HFFc6 (cell line): ENCODE measurements around the gene S100A7. TPM values are rescaled to one million over a fixed set of nuclear protein-coding genes. Genes with fewer than 3 reads are reported as not detected.

ENCODE experiments used
- DNase-seq: peaks from one replicate; pipeline ENCODE4 v3.0.0-alpha.2; 2018
- H3K27ac Mint-ChIP-seq: 2 replicates; pipeline ENCODE4 v1.8.0; 2020; ENCODE audit warnings: mild to moderate bottlenecking, mixed read lengths
- H3K27me3 Mint-ChIP-seq: 2 replicates; pipeline ENCODE4 v1.8.0; 2021; ENCODE audit warnings: mild to moderate bottlenecking, moderate library complexity, mixed read lengths; ENCODE audit not compliant: insufficient read depth
- H3K36me3 Mint-ChIP-seq: 2 replicates; pipeline ENCODE4 v1.8.0; 2021; ENCODE audit warnings: low read depth, mixed read lengths
- H3K4me1 Mint-ChIP-seq: 2 replicates; pipeline ENCODE4 v1.8.0; 2020; ENCODE audit warnings: low read depth, mixed read lengths
- H3K4me3 Mint-ChIP-seq: 2 replicates; pipeline ENCODE4 v1.8.0; 2020; ENCODE audit warnings: mild to moderate bottlenecking, moderate library complexity, mixed read lengths
- H3K9me3 Mint-ChIP-seq: 2 replicates; pipeline ENCODE4 v1.8.0; 2020; ENCODE audit warnings: mild to moderate bottlenecking, mixed read lengths
- total RNA-seq, 6 experiments: library from RNA; stranded (reverse); fragmentation: NEBNext Ultra II Directional; extraction: Animal tissue kit (Norgen Biotek cat#: 25700); gene quantifications; 2 replicates in 1 of 6; 3 replicates in 5 of 6; pipeline ENCODE4 v1.2.3, GENCODE V29; 2021
- TF ChIP-seq, protein P1 (sequence below): fragments of 200-600 bp; sonication (generic); IDR thresholded peaks from 2 replicates; pipeline ENCODE4 v1.5.0; 2021; ENCODE audit warnings: antibody characterized with exemption, mild to moderate bottlenecking

S100A7 gene
- total RNA-seq, 6 experiments from 2014 or later, result not detected

DNA sequence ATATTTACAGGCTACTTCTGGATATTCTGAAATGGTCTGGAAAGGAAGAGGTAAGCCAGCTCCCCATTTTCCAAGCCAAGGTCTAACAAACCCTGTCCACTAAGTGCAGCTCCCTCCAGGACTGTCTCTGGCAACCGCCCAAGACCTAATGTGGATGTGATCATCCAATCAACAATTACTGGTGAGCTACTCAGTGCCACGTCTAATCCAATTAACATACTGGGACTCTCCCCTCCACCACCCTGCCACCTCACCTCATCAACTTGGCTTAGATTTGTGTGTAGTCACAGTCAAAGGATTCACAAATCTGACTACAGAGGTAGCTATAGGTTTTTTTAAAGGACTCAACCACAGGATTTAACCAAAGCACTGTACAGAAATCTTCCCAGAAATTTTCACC is 25.4 kb upstream of the S100A7 start:
- Mint-ChIP-seq H3K4me3 (no peak overlapping the region), H3K36me3 (no peaks in the 10 kb centered on the region), H3K4me1 (peaks cover 14% of the 10 kb centered on the region), H3K27me3 (peaks cover 15% of the 10 kb centered on the region), H3K9me3 (no peaks in the 10 kb centered on the region), H3K27ac (no peak overlapping the region)
- no peak for DNase-seq
- TF ChIP-seq, protein P1, sequence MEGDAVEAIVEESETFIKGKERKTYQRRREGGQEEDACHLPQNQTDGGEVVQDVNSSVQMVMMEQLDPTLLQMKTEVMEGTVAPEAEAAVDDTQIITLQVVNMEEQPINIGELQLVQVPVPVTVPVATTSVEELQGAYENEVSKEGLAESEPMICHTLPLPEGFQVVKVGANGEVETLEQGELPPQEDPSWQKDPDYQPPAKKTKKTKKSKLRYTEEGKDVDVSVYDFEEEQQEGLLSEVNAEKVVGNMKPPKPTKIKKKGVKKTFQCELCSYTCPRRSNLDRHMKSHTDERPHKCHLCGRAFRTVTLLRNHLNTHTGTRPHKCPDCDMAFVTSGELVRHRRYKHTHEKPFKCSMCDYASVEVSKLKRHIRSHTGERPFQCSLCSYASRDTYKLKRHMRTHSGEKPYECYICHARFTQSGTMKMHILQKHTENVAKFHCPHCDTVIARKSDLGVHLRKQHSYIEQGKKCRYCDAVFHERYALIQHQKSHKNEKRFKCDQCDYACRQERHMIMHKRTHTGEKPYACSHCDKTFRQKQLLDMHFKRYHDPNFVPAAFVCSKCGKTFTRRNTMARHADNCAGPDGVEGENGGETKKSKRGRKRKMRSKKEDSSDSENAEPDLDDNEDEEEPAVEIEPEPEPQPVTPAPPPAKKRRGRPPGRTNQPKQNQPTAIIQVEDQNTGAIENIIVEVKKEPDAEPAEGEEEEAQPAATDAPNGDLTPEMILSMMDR, result no peak

DNA sequence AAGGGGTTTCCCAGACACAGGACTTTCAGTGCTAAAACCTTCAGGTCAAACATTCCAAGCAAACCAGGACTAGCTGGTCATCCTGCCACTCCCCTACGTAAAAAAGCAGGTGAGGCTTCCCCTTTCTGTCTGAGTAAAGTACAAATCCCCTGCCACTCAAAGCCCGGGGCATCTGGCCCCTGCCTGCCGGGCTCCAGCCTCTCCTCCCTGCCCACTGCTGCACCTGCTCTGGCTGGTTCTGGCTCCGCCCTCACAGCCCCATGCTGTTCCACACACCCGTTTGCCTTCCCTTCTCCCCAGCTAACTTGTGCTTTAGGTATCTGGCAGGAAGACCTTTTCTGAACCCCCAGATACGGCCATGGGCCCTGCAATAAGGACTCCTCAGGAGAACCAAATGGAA is 23.3 kb upstream of the S100A7 start:
- no peaks in the 10 kb centered on the region for H3K36me3 Mint-ChIP-seq
- no peak overlapping the region for H3K4me3 Mint-ChIP-seq
- H3K4me1 Mint-ChIP-seq, result no peaks in the 10 kb centered on the region
- no peak overlapping the region for H3K27ac Mint-ChIP-seq
- peaks cover 24% of the 10 kb centered on the region for H3K27me3 Mint-ChIP-seq
- no peaks in the 10 kb centered on the region for H3K9me3 Mint-ChIP-seq
- TF ChIP-seq, protein P1, result no peak
- DNase-seq, result no peak

GRCh38 chr1:153481124-153481523 is 20.7 kb upstream of the S100A7 start:
- Mint-ChIP-seq H3K9me3 (no peaks in the 10 kb centered on the region), H3K4me3 (no peak overlapping the region), H3K36me3 (no peaks in the 10 kb centered on the region), H3K27ac (no peak overlapping the region), H3K4me1 (no peaks in the 10 kb centered on the region), H3K27me3 (peaks cover 32% of the 10 kb centered on the region)
- no peak for DNase-seq
- TF ChIP-seq, protein P1, result no peak

DNA sequence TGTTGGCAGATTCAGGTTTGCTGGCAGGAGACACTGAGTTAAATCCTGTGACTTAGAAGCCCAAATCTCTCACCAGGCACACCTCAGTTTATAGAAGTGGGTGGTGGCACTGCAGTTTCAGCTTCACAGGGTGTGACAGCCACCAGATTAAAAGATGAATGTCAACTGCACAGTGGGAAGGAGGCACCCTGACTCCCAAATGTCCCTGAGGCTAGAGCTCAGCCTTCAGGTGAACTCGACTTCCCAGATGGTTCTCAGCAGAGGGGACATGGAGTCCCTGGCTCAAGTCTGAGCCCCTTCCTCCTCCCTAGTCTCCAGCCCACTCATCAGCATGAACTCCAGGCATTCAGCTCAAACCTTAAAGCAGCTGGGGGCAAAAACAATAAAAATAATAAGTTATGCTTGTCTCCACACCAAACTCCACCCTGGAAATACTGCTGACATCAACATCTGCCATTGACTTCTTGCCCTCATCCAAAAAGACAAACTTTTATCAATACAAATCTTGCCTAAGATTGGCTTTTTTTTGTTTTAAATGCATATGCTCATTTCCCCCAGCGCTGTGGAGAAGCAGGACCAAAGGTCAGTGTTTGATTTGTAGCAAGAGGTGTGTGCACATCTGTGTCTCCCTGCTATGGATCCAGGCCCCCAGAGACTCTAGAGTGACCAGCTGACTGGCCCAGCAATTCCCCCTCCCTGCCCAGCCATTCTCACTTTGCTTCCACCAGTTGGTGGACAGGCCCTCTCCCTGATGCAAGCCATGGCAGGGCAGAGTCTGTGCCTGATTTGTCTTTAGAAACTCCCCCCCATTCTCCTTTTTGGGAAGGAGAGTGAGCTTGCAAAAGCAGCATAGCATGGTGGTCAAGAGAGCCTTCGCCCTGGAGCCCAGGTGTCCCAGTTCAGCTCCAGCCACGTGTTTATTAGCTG is 18.5 kb upstream of the S100A7 start:
- Mint-ChIP-seq H3K4me3 (no peak overlapping the region), H3K9me3 (no peaks in the 10 kb centered on the region), H3K4me1 (no peaks in the 10 kb centered on the region; the same call in 1 of the 2 replicates), H3K27ac (no peak overlapping the region), H3K27me3 (peaks cover 29% of the 10 kb centered on the region), H3K36me3 (no peaks in the 10 kb centered on the region)
- no peak for DNase-seq
- TF ChIP-seq, protein P1, result no peak

- H3K27ac Mint-ChIP-seq, result no peak overlapping the region
- DNase-seq, result no peak
- no peaks in the 10 kb centered on the region; the same call in 1 of the 2 replicates for H3K9me3 Mint-ChIP-seq
- H3K27me3 Mint-ChIP-seq, result peaks cover 28% of the 10 kb centered on the region
- H3K4me1 Mint-ChIP-seq, result no peaks in the 10 kb centered on the region; the same call in 1 of the 2 replicates
- TF ChIP-seq, protein P1, result no peak
- H3K4me3 Mint-ChIP-seq, result no peak overlapping the region
- H3K36me3 Mint-ChIP-seq, result no peaks in the 10 kb centered on the region
These were observed 17.7 kb upstream of the S100A7 start for GRCh38 chr1:153478047-153478691.
